GM23338 (cell line): ENCODE results near the gene LRRC25. TPM values are rescaled to one million over a fixed set of nuclear protein-coding genes. Genes with fewer than 3 reads are reported as not detected.

ENCODE experiments used
- ATAC-seq: fragments of 200-7000 bp; cut with Tn5 transposase; 3 replicates; pipeline ENCODE4 v1.9.1; 2020
- DNase-seq: peaks from one replicate; pipeline ENCODE4 v3.0.0-alpha.2; 2015; ENCODE audit warnings: low spot score
- H2AFZ ChIP-seq: fragments of 200-600 bp; sonication (generic); 2 replicates; pipeline ENCODE4 v1.8.0; 2016; ENCODE audit warnings: antibody characterized with exemption, mild to moderate bottlenecking, moderate library complexity
- H3F3A ChIP-seq: fragments of 200-600 bp; sonication (generic); replicated peaks from 2 replicates; pipeline ENCODE4 v1.8.0; 2017; ENCODE audit warnings: antibody characterized with exemption, mixed run types, low read depth
- H3K27ac ChIP-seq: fragments of 200-600 bp; sonication (generic); 2 replicates; pipeline ENCODE4 v1.6.1; 2016; ENCODE audit warnings: low read depth
- H3K27me3 ChIP-seq: fragments of 200-600 bp; sonication (generic); 2 replicates; pipeline ENCODE4 v1.8.0; 2016; ENCODE audit warnings: mild to moderate bottlenecking, mixed run types, moderate library complexity; ENCODE audit not compliant: insufficient read depth
- H3K36me3 ChIP-seq: fragments of 200-600 bp; sonication (generic); 2 replicates; pipeline ENCODE4 v1.8.0; 2016; ENCODE audit warnings: mild to moderate bottlenecking; ENCODE audit not compliant: insufficient read depth
- H3K4me1 ChIP-seq: fragments of 200-600 bp; sonication (generic); 2 replicates; pipeline ENCODE4 v1.8.0; 2016; ENCODE audit warnings: mild to moderate bottlenecking, moderate library complexity; ENCODE audit not compliant: insufficient read depth
- H3K4me2 ChIP-seq: fragments of 200-600 bp; sonication (generic); 2 replicates; pipeline ENCODE4 v1.7.1; 2017; ENCODE audit warnings: mixed run types
- H3K4me3 ChIP-seq: fragments of 200-600 bp; sonication (generic); 2 replicates; pipeline ENCODE4 v1.6.1; 2016; ENCODE audit warnings: mixed run types
- H3K79me2 ChIP-seq: fragments of 200-600 bp; sonication (generic); replicated peaks from 2 replicates; pipeline ENCODE4 v1.8.0; 2017; ENCODE audit warnings: mild to moderate bottlenecking; ENCODE audit not compliant: insufficient read depth
- H3K9me2 ChIP-seq: fragments of 200-600 bp; sonication (generic); 2 replicates; pipeline ENCODE4 v1.8.0; 2017; ENCODE audit not compliant: insufficient read depth
- H4K20me1 ChIP-seq: fragments of 200-600 bp; sonication (generic); replicated peaks from 2 replicates; pipeline ENCODE4 v1.8.0; 2017; ENCODE audit warnings: mild to moderate bottlenecking; ENCODE audit not compliant: insufficient read depth
- H3K27ac Mint-ChIP-seq: 2 replicates; pipeline ENCODE4 v1.8.0; 2020; ENCODE audit warnings: inconsistent platforms, mild to moderate bottlenecking, moderate library complexity, mixed read lengths
- H3K27me3 Mint-ChIP-seq: 3 replicates; pipeline ENCODE4 v1.8.0; 2022; ENCODE audit warnings: low read depth, mild to moderate bottlenecking, moderate library complexity, mixed read lengths, inconsistent platforms; ENCODE audit not compliant: insufficient read depth, poor library complexity
- H3K36me3 Mint-ChIP-seq: 3 replicates; pipeline ENCODE4 v1.8.0; 2021; ENCODE audit warnings: low read depth, mild to moderate bottlenecking, inconsistent platforms, moderate library complexity, mixed read lengths
- H3K4me1 Mint-ChIP-seq: 3 replicates; pipeline ENCODE4 v1.8.0; 2020; ENCODE audit warnings: mild to moderate bottlenecking, inconsistent platforms, mixed read lengths
- H3K4me3 Mint-ChIP-seq: 3 replicates; pipeline ENCODE4 v1.8.0; 2021; ENCODE audit warnings: moderate library complexity, mild to moderate bottlenecking, inconsistent platforms, mixed read lengths
- H3K9me3 Mint-ChIP-seq: 3 replicates; pipeline ENCODE4 v1.8.0; 2020; ENCODE audit warnings: moderate library complexity, mild to moderate bottlenecking, inconsistent platforms, mixed read lengths
- CREB1 ChIP-seq: fragments of 250-450 bp; sonication (Bioruptor Pico); IDR thresholded peaks from 2 replicates; pipeline ENCODE4 v1.5.0; 2020; ENCODE audit warnings: low read depth, mild to moderate bottlenecking, moderate library complexity
- CTCF ChIP-seq, 2 experiments: fragments of 200-600 bp in 1 of 2; sonication (generic) in 1 of 2; conservative IDR thresholded peaks; 2 replicates each; pipeline versions ENCODE4 v1.5.1 to v1.6.1; 2016 to 2017; ENCODE audit warnings: antibody characterized with exemption in 2 of 2, low read depth in 2 of 2, mild to moderate bottlenecking in 2 of 2, moderate library complexity in 1 of 2
- ETS1 ChIP-seq: IDR thresholded peaks from 2 replicates; pipeline ENCODE4 v1.6.1; 2016; ENCODE audit warnings: antibody characterized with exemption
- EZH2 ChIP-seq: fragments of 200-600 bp; sonication (generic); IDR thresholded peaks from one replicate; pipeline ENCODE4 v1.8.0; 2017; ENCODE audit warnings: antibody characterized with exemption, mild to moderate bottlenecking, low read depth; ENCODE audit not compliant: unreplicated experiment
- EZH2phosphoT487 ChIP-seq: fragments of 200-600 bp; sonication (generic); IDR thresholded peaks from one replicate; pipeline ENCODE4 v1.8.1; 2018; ENCODE audit warnings: antibody characterized with exemption; ENCODE audit not compliant: unreplicated experiment
- JUNB ChIP-seq: IDR thresholded peaks from one replicate; pipeline ENCODE4 v1.6.1; 2016; ENCODE audit warnings: antibody characterized with exemption; ENCODE audit not compliant: unreplicated experiment
- NANOG ChIP-seq: IDR thresholded peaks from 2 replicates; pipeline ENCODE4 v1.6.1; 2016; ENCODE audit warnings: antibody characterized with exemption, borderline replicate concordance
- POLR2AphosphoS5 ChIP-seq: IDR thresholded peaks from 2 replicates; pipeline ENCODE4 v1.6.1; 2016; ENCODE audit warnings: antibody characterized with exemption, low read depth
- REST ChIP-seq: IDR thresholded peaks from one replicate; pipeline ENCODE4 v1.6.1; 2018; ENCODE audit warnings: antibody characterized with exemption; ENCODE audit not compliant: unreplicated experiment
- STAT1 ChIP-seq: IDR thresholded peaks from one replicate; pipeline ENCODE4 v1.6.1; 2016; ENCODE audit warnings: antibody characterized with exemption; ENCODE audit not compliant: unreplicated experiment
- ZNF114 ChIP-seq: fragments of 250-450 bp; sonication (Bioruptor Pico); IDR thresholded peaks from 2 replicates; pipeline ENCODE4 v1.5.0; 2020; ENCODE audit warnings: mild to moderate bottlenecking, moderate library complexity
- ZNF331 ChIP-seq: fragments of 250-450 bp; sonication (Bioruptor Pico); IDR thresholded peaks from 2 replicates; pipeline ENCODE4 v1.5.0; 2020; ENCODE audit warnings: low read depth, mild to moderate bottlenecking, moderate library complexity
- ZNF462 ChIP-seq: fragments of 250-450 bp; sonication (Bioruptor Pico); IDR thresholded peaks from 2 replicates; pipeline ENCODE4 v1.5.0; 2020; ENCODE audit warnings: mild to moderate bottlenecking, moderate library complexity
- polyA plus RNA-seq: library from polyadenylated mRNA; unstranded; fragments of >200 nt; fragmentation: Nextera tagmentation; extraction: Ambion mirVana; gene quantifications from 2 replicates; pipeline ENCODE4 v1.2.1, GENCODE V29; 2016
- total RNA-seq: library from RNA; depleted of rRNA; stranded (reverse); fragments of >200 nt; shearing (Covaris generic); gene quantifications from 2 replicates; pipeline ENCODE4 v1.2.3, GENCODE V29; 2014

The LRRC25 gene
- total and polyA plus RNA-seq, 2 experiments from 2014 or later, result 0.17 to 0.24 TPM

DNA sequence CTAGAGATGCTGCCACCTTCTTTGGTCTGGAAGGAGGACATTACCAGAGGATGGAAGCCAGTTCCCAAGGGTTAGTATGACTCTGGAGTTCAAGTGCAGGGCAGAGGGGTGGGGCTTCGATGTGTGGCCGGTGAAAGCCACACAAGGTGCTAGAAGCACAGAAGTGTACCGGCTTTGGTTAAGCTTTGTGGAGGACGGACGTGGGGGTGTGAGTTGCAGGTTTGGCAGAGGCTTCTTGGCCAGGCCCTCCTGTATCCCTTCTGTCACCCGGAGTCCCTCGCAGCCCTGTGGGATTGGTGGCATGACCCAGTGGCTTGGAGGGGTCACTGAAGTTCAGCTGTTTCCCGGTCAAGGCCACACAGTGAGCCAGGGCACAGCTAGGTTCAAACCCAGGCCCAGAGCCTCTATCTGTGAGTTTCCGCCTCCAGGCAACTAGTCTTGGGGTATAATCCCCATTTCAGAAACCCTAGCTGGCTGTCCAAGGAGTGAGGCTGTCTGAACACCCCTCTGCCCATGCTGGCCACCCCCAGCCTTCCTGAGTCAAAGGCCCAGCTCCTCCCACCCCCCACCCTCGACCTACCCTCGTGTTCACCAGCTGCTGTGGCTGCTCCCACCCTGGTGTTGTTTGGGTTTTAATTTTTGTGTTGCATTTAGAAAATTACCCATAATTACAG lies 17.2 kb upstream of the LRRC25 start:
- H3K27ac Mint-ChIP-seq, result no peak overlapping the region
- TF ChIP-seq EZH2phosphoT487 (no peak), REST (no peak), POLR2AphosphoS5 (no peak), ZNF114 (CRISPR knock-in tag) (no peak), NANOG (no peak), ZNF331 (no peak), ZNF462 (CRISPR knock-in tag) (no peak), CTCF (conservative IDR thresholded peaks at IDR 0.05; ENCODE audit: low read depth in 2 of 2) (no peak), JUNB (no peak), STAT1 (no peak), CREB1 (CRISPR knock-in tag) (no peak), EZH2 (no peak), ETS1 (no peak)
- no peak overlapping the region for H3K4me3 ChIP-seq
- ATAC-seq (no peak), DNase-seq (peak; percentile 45)
- H3K4me1 Mint-ChIP-seq, result peaks cover 36% of the 10 kb centered on the region
- no peak overlapping the region for H2AFZ ChIP-seq
- H3K36me3 ChIP-seq, result no peaks in the 10 kb centered on the region
- no peak overlapping the region for H3K4me3 Mint-ChIP-seq
- H3K27me3 Mint-ChIP-seq, result peaks cover 39% of the 10 kb centered on the region
- no peaks in the 10 kb centered on the region for H3K9me3 Mint-ChIP-seq
- peaks cover 24% of the 10 kb centered on the region for H3F3A ChIP-seq
- H3K4me2 ChIP-seq, result no peak overlapping the region
- no peaks in the 10 kb centered on the region for H3K36me3 Mint-ChIP-seq
- H3K9me2 ChIP-seq, result no peaks in the 10 kb centered on the region
- no peak overlapping the region for H3K27ac ChIP-seq
- H4K20me1 ChIP-seq, result no peaks in the 10 kb centered on the region
- no peaks in the 10 kb centered on the region for H3K79me2 ChIP-seq
- peaks cover 8% of the 10 kb centered on the region for H3K4me1 ChIP-seq
- H3K27me3 ChIP-seq, result peaks cover 19% of the 10 kb centered on the region
